Omental fat pad (tissue), 4 donors: Measurements from ENCODE around the gene HSPBP1. TPM values are rescaled to one million over a fixed set of nuclear protein-coding genes. Genes with fewer than 3 reads are reported as not detected.

Experiments used
- ATAC-seq: fragments of 150-250 bp; one replicate; pipeline ENCODE4 v1.9.1; 2016; ENCODE audit warnings: mild to moderate bottlenecking, moderate library complexity; ENCODE audit not compliant: low FRiP score
- DNase-seq: peaks from one replicate; pipeline ENCODE4 v3.0.0-alpha.2; 2019; ENCODE audit warnings: low spot score
- total RNA-seq, 4 donors: library from RNA; depleted of rRNA; stranded (reverse); fragments of >200 nt; gene quantifications; one replicate each; pipeline ENCODE4 v1.1.0, GENCODE V29; 2016
- TF ChIP-seq, protein P1 (sequence below), 3 donors: fragments of 450-650 bp; IDR thresholded peaks; one replicate each; pipeline ENCODE4 v1.5.1; 2016 to 2017; ENCODE audit warnings: antibody characterized with exemption in 3 of 3, mild to moderate bottlenecking in 3 of 3, moderate library complexity in 2 of 3

HSPBP1 gene
- total RNA-seq, 4 donors from 2014 or later = 19.5 to 25.9 (median 21.2) TPM

DNA sequence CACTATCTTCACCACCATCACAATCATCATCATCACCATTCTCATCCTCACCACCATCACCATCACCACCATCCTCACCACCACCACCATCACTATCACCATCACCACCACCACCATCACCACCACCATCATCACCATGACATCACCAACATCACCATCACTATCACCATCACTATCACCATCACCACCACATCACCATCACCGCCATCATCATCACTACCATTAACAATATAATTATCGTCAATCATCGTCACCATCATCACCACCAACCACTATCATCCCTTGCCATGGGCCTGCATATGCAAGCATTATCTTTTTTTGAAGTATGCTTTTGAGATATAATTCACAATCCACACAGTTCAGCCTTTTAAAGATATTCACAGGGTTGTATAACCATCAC is 13.5 kb downstream of the HSPBP1 start:
- no peak for ATAC-seq
- TF ChIP-seq, protein P1, sequence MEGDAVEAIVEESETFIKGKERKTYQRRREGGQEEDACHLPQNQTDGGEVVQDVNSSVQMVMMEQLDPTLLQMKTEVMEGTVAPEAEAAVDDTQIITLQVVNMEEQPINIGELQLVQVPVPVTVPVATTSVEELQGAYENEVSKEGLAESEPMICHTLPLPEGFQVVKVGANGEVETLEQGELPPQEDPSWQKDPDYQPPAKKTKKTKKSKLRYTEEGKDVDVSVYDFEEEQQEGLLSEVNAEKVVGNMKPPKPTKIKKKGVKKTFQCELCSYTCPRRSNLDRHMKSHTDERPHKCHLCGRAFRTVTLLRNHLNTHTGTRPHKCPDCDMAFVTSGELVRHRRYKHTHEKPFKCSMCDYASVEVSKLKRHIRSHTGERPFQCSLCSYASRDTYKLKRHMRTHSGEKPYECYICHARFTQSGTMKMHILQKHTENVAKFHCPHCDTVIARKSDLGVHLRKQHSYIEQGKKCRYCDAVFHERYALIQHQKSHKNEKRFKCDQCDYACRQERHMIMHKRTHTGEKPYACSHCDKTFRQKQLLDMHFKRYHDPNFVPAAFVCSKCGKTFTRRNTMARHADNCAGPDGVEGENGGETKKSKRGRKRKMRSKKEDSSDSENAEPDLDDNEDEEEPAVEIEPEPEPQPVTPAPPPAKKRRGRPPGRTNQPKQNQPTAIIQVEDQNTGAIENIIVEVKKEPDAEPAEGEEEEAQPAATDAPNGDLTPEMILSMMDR (IDR thresholded peaks at IDR 0.05) = no peak
- no peak for DNase-seq

DNA sequence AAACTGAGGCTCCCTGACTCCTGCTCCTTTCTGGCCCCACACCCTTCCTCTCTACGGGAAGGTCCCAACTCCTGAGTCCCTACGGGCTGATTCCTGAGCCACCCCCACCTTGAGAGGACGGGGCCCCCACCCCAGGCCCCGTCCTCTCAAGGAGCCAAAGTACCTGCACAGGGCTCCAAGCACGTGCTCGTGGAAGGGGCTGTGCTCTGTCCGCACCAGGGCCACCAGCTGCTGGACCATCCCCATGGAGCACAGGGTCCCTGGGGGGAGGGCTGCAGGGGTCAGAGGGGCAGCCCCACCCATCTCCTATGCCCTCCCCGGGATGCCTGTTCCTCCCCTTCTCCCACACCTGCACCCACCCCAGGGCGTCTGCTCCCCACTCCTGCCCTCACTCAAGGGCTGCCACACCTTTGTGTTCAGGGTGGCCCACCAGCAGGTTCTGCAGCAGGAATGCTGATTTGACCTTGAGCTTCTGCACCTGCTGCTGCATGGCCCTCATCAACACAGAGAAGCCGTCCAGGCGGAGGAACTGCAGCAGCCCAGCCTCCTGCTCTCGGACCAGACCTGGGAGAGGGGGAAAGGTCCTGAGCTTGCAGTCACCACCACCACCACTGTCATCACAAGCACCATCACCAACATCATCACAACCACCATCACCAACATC is 14.1 kb downstream of the HSPBP1 start:
- ATAC-seq (no peak), DNase-seq (no peak)
- TF ChIP-seq, protein P1 (IDR thresholded peaks at IDR 0.05) = no peak

DNA sequence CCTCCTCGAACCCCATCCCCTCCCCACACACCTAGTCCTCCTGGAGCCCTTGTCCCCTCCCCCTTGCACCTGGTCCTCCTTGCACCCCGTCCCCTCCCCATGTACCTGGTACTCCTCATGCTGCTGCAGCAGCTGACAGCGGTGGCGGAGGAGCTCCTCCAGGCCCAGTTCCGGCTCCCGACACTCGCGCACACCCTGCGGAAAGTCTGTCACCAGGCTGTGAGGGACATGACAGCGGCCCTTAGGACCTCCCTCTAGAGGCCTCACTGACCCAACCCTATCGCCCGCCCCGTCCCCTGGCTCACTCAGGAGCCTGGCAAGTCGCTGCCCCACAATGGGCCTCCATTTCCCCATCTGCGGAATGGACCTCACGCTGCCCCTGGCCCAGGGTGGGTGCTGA is 14.7 kb downstream of the HSPBP1 start:
- ATAC-seq = no peak
- DNase-seq = no peak
- TF ChIP-seq, protein P1 (IDR thresholded peaks at IDR 0.05) = no peak

DNA sequence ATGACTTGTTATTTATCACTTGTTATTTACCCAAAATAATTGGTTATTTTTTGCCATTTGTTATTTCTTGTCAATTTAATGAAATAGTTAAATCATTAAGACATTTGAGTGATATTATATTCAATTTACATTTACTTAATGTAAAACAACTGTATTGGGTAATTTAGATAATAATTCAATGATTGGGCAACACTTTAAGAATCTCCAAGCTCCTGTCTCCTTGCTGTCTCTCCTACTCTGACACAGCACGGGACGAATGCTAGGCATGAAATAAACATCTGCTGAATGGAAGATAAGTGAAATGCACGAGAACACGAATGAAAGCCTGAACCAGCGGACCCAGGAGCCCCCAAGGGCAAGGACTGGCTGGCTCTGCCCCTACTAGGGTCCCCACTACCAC is 15.4 kb downstream of the HSPBP1 start:
- ATAC-seq (no peak), DNase-seq (no peak)
- TF ChIP-seq, protein P1 (IDR thresholded peaks at IDR 0.05) = no peak

DNA sequence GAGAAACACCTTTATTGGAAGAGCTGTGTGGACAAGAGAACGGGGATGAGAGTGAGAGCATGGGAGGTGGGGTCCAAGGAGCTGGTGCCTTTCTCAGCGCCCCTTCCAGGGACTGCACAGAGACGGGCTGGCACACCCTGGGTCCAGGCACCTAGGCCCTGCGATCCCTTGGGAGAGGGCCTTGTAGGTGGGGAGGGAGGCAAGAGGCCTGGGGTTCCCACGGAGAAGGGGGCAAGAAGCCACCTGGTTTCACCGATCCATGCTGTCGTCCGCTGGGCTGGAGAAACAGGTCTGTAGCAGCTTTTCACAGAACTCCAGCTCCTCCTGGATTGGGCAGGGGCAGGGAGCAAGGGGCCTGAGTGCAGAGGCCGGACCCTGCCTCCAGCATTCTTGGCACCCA is 17.6 kb downstream of the HSPBP1 start:
- TF ChIP-seq, protein P1 (IDR thresholded peaks at IDR 0.05) = no peak

DNA sequence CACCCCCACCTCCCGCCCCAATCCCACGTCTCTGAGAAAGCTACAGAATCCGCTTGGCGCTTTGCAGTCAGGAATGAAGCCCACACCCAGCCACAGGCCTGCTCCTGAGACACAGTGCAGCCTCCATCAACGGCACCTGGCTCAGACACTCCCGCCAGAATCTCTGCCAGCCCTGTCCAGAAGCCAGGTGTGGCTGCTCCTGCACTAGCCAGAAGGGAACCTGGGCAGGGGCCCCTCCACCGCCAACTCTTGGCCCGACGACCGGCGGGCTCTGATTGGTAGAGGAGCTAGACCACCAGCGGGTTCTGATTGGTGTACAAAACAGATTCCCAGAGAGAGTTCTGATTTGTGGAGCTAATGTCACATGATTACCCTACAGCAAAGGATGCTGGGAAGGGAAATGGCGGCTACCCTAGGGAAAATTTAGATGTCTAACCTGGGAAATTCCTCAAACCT is 18.2 kb downstream of the HSPBP1 start:
- no peak for DNase-seq
- no peak for ATAC-seq
- TF ChIP-seq, protein P1 (IDR thresholded peaks at IDR 0.05) = no peak

More for the DNA sequence above, 17.6 kb downstream of the HSPBP1 start:
- ATAC-seq (no peak), DNase-seq (no peak)

DNA sequence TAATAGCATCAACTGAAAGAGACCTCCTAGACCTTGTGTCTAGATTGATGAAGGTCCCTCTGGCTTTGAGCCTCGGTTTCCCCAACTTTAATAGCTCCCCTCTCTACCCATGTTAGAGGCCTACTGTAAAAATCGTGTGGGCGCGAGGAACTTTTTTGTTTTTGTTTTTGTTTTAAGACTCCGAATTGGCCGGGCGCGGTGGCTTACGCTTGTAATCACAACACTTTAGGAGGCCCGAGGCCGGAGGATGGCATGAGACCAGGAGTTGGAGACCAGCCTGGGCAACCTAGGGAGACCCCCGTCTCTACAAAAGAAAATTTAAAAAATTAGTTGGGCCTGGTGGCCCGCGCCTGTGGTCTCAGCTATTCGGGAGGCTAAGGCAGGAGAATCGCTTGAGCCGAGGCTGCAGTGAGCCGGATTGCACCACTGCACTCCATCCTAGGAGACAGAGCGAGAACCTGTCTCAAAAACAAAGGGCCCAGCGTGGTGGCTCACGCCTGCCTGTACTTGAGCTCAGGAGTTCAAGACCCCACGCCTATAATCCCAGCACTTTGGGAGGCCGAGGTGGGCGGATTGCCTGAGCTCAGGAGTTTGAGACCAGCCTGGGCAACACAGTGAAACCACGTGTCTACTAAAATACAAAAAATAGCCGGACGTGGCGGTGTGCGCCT is 20.2 kb downstream of the HSPBP1 start:
- no peak for DNase-seq
- no peak for ATAC-seq
- TF ChIP-seq, protein P1 (IDR thresholded peaks at IDR 0.05) = no peak
